SK-N-SH treated with all-trans-retinoic acid at 6 μM for 48 hours (cell line): ENCODE measurements around the gene STK11IP.

ENCODE experiments used
- ATAC-seq: fragments of 200-7000 bp; cut with Tn5 transposase; 3 replicates; pipeline ENCODE4 v1.9.1; 2020; ENCODE audit warnings: mild to moderate bottlenecking, moderate library complexity
- ARNTL ChIP-seq: fragments of 450-650 bp; formaldehyde crosslinking; IDR thresholded peaks from 2 replicates; pipeline ENCODE4 v1.5.0; 2020; ENCODE audit warnings: low read depth, mild to moderate bottlenecking, moderate library complexity, borderline replicate concordance
- CSDC2 ChIP-seq: fragments of 250-450 bp; sonication (Bioruptor Pico); IDR thresholded peaks from 2 replicates; pipeline ENCODE4 v1.5.0; 2020; ENCODE audit warnings: mild to moderate bottlenecking, moderate library complexity
- CSRNP3 ChIP-seq: fragments of 250-450 bp; sonication (Bioruptor Pico); IDR thresholded peaks from 2 replicates; pipeline ENCODE4 v1.5.1; 2021; ENCODE audit warnings: mild to moderate bottlenecking, moderate library complexity
- ESRRG ChIP-seq: fragments of 250-450 bp; sonication (Bioruptor Pico); IDR thresholded peaks from 2 replicates; pipeline ENCODE4 v1.6.1; 2021; ENCODE audit warnings: mild to moderate bottlenecking
- GLIS3 ChIP-seq: fragments of 250-450 bp; sonication (Bioruptor Pico); IDR thresholded peaks from 2 replicates; pipeline ENCODE4 v1.5.0; 2020; ENCODE audit warnings: mild to moderate bottlenecking, moderate library complexity
- ISL1 ChIP-seq: fragments of 250-450 bp; sonication (Bioruptor Pico); IDR thresholded peaks from 2 replicates; pipeline ENCODE4 v2.1.2; 2022; ENCODE audit warnings: mild to moderate bottlenecking, moderate library complexity
- OSR1 ChIP-seq: fragments of 250-450 bp; sonication (Bioruptor Pico); IDR thresholded peaks from 2 replicates; pipeline ENCODE4 v1.8.0; 2022; ENCODE audit warnings: moderate library complexity, mild to moderate bottlenecking, inconsistent platforms
- PATZ1 ChIP-seq: fragments of 250-450 bp; sonication (Bioruptor Pico); IDR thresholded peaks from 2 replicates; pipeline ENCODE4 v1.8.0; 2020; ENCODE audit warnings: mild to moderate bottlenecking, moderate library complexity, borderline replicate concordance
- POU6F1 ChIP-seq: fragments of 250-450 bp; sonication (Bioruptor Pico); IDR thresholded peaks from 2 replicates; pipeline ENCODE4 v1.8.0; 2021; ENCODE audit warnings: low read depth, mild to moderate bottlenecking, moderate library complexity, borderline replicate concordance
- PPARA ChIP-seq: fragments of 250-450 bp; sonication (Bioruptor Pico); IDR thresholded peaks from 2 replicates; pipeline ENCODE4 v1.5.0; 2020; ENCODE audit warnings: mild to moderate bottlenecking, borderline replicate concordance
- RARB ChIP-seq: fragments of 250-450 bp; sonication (Bioruptor Pico); IDR thresholded peaks from 2 replicates; pipeline ENCODE4 v1.8.0; 2021; ENCODE audit warnings: mild to moderate bottlenecking, moderate library complexity
- SNAI2 ChIP-seq: fragments of 250-450 bp; sonication (Bioruptor Pico); IDR thresholded peaks from 2 replicates; pipeline ENCODE4 v1.5.0; 2020; ENCODE audit warnings: mild to moderate bottlenecking, moderate library complexity
- TCF4 ChIP-seq: fragments of 250-450 bp; sonication (Bioruptor Pico); IDR thresholded peaks from 2 replicates; pipeline ENCODE4 v1.8.0; 2021; ENCODE audit warnings: mild to moderate bottlenecking, moderate library complexity, borderline replicate concordance
- TOX ChIP-seq: fragments of 250-450 bp; sonication (Bioruptor Pico); IDR thresholded peaks from 2 replicates; pipeline ENCODE4 v1.8.0; 2021; ENCODE audit warnings: mild to moderate bottlenecking, moderate library complexity, borderline replicate concordance
- TSHZ2 ChIP-seq: fragments of 250-450 bp; sonication (Bioruptor Pico); IDR thresholded peaks from 2 replicates; pipeline ENCODE4 v1.5.0; 2020; ENCODE audit warnings: mild to moderate bottlenecking, moderate library complexity
- ZC3H10 ChIP-seq: fragments of 250-450 bp; sonication (Bioruptor Pico); IDR thresholded peaks from 2 replicates; pipeline ENCODE4 v1.5.1; 2021; ENCODE audit warnings: mild to moderate bottlenecking, moderate library complexity
- ZFP3 ChIP-seq: fragments of 250-450 bp; sonication (Bioruptor Pico); IDR thresholded peaks from 2 replicates; pipeline ENCODE4 v1.5.0; 2020; ENCODE audit warnings: mild to moderate bottlenecking, moderate library complexity
- ZFP30 ChIP-seq: fragments of 450-650 bp; formaldehyde crosslinking; IDR thresholded peaks from 2 replicates; pipeline ENCODE4 v1.5.0; 2022; ENCODE audit warnings: mild to moderate bottlenecking, moderate library complexity
- ZNF70 ChIP-seq: fragments of 450-650 bp; formaldehyde crosslinking; IDR thresholded peaks from 2 replicates; pipeline ENCODE4 v1.5.0; 2020; ENCODE audit warnings: mild to moderate bottlenecking, moderate library complexity
- ZNF8 ChIP-seq: fragments of 450-650 bp; formaldehyde crosslinking; IDR thresholded peaks from 2 replicates; pipeline ENCODE4 v1.5.0; 2020; ENCODE audit warnings: mild to moderate bottlenecking, moderate library complexity

Gene STK11IP

GRCh38 chr2:219609149-219609750 is 11.6 kb downstream of the STK11IP start:
- no peak for ATAC-seq
- TF ChIP-seq CSDC2 (CRISPR knock-in tag), result no peak
- TF ChIP-seq ARNTL, result no peak
- no peak for TF ChIP-seq ZNF70 (CRISPR knock-in tag)
- no peak for TF ChIP-seq ESRRG (CRISPR knock-in tag)
- TF ChIP-seq ZFP3 (CRISPR knock-in tag), result no peak
- no peak for TF ChIP-seq ZFP30 (CRISPR knock-in tag)

- TF ChIP-seq ZNF8 (no peak), RARB (CRISPR knock-in tag) (no peak), ZC3H10 (CRISPR knock-in tag) (no peak), SNAI2 (CRISPR knock-in tag) (no peak), TCF4 (CRISPR knock-in tag) (no peak), CSDC2 (CRISPR knock-in tag) (no peak), ZNF70 (CRISPR knock-in tag) (no peak), ZFP3 (CRISPR knock-in tag) (no peak), OSR1 (CRISPR knock-in tag) (no peak), PPARA (CRISPR knock-in tag) (no peak), ISL1 (CRISPR knock-in tag) (no peak), PATZ1 (CRISPR knock-in tag) (no peak), ZFP30 (CRISPR knock-in tag) (no peak), ESRRG (CRISPR knock-in tag) (no peak), TSHZ2 (CRISPR knock-in tag) (no peak), CSRNP3 (no peak)
- TF ChIP-seq, all 23 proteins: peak for 0
- ATAC-seq, result no peak
Observed at GRCh38 chr2:219611306-219611705, 13.6 kb downstream of the STK11IP start.

GRCh38 chr2:219611866-219612576 is 14.4 kb downstream of the STK11IP start:
- TF ChIP-seq PATZ1 (CRISPR knock-in tag), result no peak
- TF ChIP-seq CSDC2 (CRISPR knock-in tag), result no peak
- TF ChIP-seq ZNF8, result no peak
- TF ChIP-seq SNAI2 (CRISPR knock-in tag), result no peak
- no peak for TF ChIP-seq TOX (CRISPR knock-in tag)
- no peak for TF ChIP-seq RARB (CRISPR knock-in tag)
- TF ChIP-seq GLIS3 (CRISPR knock-in tag), result no peak
- no peak for TF ChIP-seq CSRNP3
- TF ChIP-seq ZFP3 (CRISPR knock-in tag), result no peak
- no peak for TF ChIP-seq ZFP30 (CRISPR knock-in tag)
- TF ChIP-seq PPARA (CRISPR knock-in tag), result no peak
- TF ChIP-seq ZC3H10 (CRISPR knock-in tag), result no peak
- no peak for TF ChIP-seq OSR1 (CRISPR knock-in tag)
- TF ChIP-seq POU6F1, result no peak
- ATAC-seq, result no peak
